Astrocyte of the spinal cord (primary cell): ENCODE data around the gene KIAA1549.

Source experiments
- DNase-seq: peaks from one replicate; pipeline ENCODE4 v3.0.0; 2011; ENCODE audit warnings: low read depth, low spot score
- H3K4me3 ChIP-seq: 2 replicates; pipeline ENCODE4 v1.5.1; 2011; ENCODE audit warnings: low read depth, mild to moderate bottlenecking, low read length, moderate library complexity
- in situ Hi-C: cut with HindIII; loops from 2 replicates; pipeline ENCODE4 v1.10.0; 2017; ENCODE audit warnings: low sequenced_read_pairs
- TF ChIP-seq, protein P1 (sequence below): IDR thresholded peaks from 2 replicates; pipeline ENCODE4 v1.5.1; 2012; ENCODE audit warnings: low read depth, mild to moderate bottlenecking, low read length, inconsistent platforms

KIAA1549 gene

DNA sequence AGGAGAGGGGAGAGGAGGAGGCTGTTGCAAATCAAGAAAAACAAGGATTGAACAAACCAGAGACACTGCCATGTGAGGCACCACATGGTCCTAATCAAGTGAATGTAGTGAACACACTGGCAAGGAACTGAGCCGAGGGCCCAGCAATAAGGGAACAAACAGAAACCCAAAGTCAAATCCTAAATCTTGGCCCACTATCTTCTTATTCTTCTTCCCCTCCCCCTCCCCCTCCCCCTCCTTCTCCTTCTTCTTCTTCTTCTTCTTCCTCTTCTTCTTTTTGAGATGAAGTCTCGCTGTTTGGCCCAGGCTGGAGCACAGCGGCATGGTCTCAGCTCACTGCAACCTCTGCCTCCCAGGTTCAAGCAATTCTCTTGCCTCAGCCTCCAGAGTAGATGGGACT, 24.0 kb downstream of the KIAA1549 start:
- in situ Hi-C loops = no loop called here

DNA sequence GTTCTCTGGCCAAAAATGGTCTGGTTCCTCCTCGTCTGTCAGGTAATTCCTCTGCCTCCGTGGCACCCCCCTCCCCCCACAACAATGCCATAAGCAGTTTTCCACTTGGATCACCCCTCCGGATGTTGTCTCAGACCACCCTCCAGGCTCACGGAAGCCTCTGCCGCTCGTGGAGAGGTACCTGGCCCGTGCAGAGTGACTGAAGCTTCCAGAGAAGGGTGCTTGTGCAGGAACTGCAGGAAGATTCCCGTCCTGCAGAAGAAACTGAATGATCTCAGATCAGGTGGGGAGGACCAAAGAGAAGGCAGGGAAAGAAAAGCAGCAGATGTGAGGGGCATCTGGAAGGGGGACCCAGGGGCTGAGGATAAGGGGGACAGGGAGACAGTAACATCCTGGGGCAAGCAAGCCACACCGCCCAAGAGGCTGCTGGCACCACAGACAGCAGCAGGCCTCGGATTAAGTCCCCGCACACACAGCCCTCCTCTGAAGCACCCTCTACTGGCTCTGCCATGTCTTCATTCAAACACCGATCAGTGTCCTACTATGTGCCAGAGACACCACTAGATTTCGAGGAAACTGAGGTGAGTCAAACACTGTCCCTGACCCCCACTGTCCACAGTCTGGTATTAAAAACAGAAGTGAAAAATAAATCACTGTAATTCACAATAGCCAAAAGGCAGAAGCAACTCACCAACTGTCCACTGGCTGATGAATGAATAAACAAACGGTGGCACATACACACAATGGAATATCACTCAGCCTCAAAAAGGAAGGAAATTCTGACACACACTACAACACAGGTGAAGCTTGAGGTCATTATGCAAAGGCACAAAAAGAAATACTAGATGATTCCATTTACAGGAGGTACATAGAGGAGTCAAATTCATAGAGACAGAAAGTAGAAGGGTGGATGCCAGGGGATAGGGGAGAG, 26.4 kb downstream of the KIAA1549 start:
- TF ChIP-seq, protein P1, sequence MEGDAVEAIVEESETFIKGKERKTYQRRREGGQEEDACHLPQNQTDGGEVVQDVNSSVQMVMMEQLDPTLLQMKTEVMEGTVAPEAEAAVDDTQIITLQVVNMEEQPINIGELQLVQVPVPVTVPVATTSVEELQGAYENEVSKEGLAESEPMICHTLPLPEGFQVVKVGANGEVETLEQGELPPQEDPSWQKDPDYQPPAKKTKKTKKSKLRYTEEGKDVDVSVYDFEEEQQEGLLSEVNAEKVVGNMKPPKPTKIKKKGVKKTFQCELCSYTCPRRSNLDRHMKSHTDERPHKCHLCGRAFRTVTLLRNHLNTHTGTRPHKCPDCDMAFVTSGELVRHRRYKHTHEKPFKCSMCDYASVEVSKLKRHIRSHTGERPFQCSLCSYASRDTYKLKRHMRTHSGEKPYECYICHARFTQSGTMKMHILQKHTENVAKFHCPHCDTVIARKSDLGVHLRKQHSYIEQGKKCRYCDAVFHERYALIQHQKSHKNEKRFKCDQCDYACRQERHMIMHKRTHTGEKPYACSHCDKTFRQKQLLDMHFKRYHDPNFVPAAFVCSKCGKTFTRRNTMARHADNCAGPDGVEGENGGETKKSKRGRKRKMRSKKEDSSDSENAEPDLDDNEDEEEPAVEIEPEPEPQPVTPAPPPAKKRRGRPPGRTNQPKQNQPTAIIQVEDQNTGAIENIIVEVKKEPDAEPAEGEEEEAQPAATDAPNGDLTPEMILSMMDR = no peak
- in situ Hi-C loops = no loop called here
- DNase-seq = no peak
- H3K4me3 ChIP-seq = no peak overlapping the region

More for the DNA sequence above, 24.0 kb downstream of the KIAA1549 start:
- TF ChIP-seq, protein P1 = no peak
- no peak for DNase-seq
- no peak overlapping the region for H3K4me3 ChIP-seq

DNA sequence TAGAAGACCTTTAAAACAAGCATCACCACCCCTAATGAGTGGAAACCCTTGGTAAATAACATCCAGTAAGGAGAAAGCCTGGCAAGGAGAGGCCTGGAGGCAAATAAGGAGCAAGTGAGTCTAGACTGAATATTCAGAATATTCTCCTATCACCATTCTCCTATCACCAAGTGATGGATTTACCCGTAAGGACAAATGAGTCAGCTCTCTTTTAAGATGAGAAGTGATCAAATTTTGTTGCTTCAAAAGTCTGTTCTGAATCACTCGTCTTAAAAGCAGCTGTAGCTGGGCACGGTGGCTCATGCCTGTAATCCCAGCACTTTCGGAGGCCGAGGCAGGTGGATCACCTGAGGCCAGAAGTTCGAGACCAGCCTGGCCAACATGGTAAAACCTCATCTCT, 28.4 kb downstream of the KIAA1549 start:
- TF ChIP-seq, protein P1 = no peak
- in situ Hi-C loops = no loop called here
- no peak for DNase-seq
- H3K4me3 ChIP-seq = no peak overlapping the region

DNA sequence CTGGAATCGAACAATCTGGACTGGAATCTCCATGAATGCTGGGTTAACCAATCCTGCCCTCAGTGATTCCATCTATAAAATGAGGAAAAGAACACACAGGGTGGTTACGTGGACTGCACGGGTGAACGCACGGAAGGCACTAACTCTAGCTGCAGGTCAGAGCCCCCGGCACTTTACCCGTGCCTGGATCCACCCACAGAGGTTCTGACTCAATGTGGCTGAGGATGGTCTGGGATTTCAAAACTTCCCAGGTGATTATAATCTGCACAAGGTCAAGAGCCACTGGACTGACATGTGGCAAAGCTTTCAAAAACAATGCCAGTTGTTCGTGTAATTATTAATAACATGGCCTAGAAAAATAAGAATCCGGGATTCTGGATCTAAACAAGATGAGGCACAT, 29.2 kb downstream of the KIAA1549 start:
- in situ Hi-C loops = no loop called here
- no peak for DNase-seq
- TF ChIP-seq, protein P1 = no peak
- no peak overlapping the region for H3K4me3 ChIP-seq

DNA sequence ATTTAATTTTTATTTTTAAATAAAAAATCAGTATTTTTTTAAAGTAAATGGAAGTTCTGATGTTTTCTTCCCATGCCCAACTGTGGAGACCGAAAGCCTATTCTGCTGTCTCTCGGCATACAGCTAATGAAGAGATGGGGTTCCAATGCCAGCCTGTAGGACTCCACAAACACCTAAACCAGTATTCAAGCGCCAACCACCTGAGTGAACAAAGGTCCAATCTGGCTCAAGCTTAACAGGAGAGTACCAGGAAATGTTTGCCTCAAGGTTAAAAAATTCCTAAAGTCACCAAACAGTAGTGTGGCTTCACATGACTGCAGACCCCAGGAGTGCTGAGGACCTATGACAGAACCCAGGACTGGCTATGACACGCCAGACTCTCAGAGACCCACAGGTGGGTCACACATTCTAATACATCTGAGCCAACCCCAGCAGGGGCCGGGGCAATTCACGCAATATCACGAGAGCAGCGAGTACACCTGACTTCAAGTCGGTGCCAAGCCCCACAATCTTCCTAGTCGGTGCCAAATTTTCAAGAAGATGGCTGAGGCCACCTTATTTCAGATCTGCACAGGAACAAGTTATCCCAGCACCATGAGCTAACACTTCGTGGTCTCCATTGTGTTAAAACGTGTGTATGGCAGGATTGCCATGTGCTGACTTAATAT, 31.6 kb downstream of the KIAA1549 start:
- no peak overlapping the region for H3K4me3 ChIP-seq
- in situ Hi-C loops = no loop called here
- DNase-seq = no peak
- TF ChIP-seq, protein P1 = no peak

DNA sequence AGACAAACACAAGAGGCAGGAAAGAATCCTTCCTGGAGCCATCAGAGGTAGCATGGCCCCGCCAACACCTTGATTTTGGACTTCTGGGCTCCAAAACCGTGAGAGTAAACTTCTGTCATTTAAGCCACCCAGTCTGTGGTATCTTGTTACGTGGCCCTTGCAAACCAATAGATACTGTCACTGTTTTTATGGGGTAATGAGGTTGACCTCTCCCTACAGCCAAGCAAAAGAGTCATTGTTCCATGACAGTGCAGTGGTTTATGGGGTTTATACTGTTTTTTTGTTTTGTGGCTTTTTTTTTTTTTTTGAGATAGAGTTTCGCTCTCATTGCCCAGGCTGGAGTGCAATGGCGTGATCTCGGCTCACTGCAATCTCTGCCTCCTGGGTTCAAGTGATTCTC, 32.8 kb downstream of the KIAA1549 start:
- in situ Hi-C loops = no loop called here
- no peak for DNase-seq
- no peak overlapping the region for H3K4me3 ChIP-seq
- TF ChIP-seq, protein P1 = no peak
